Heart left ventricle (tissue), 13 donors: ENCODE measurements around the gene INPP1.

ENCODE experiments used
- CTCF ChIP-seq, 12 donors: fragments of 200-600 bp; sonication (generic) in 4 of 12; IDR thresholded peaks; one replicate each; pipeline versions ENCODE4 v1.5.0 to v1.8.0; 2018 to 2022; ENCODE audit warnings: antibody characterized with exemption in 12 of 12, mild to moderate bottlenecking in 5 of 12
- POLR2A ChIP-seq, 2 donors: fragments of 450-650 bp; IDR thresholded peaks; one replicate each; pipeline ENCODE4 v1.6.1; 2017; ENCODE audit warnings: antibody characterized with exemption in 2 of 2, mild to moderate bottlenecking in 2 of 2, moderate library complexity in 2 of 2
- donor health status: ischemic (EF 13 %, LVEDD 7.1; RV severe dilation, severe dysfunction).
- donor health status: DM: no; HTN: yes; CAD: no.
- donor health status: DM: no; HTN: no; CAD: no.
- donor health status: ischemic (EF 25% LVEDD 6.9; RV normal size, moderate dysfunction).
- donor health status: ischemic (EF 25% LVEDD 5.7; RV mildly dilated, moderate dysfunction).
- donor health status: ischemic (EF 35%, LVEDD 5.7; RV mildly dilated, moderate dysfunction).
- donor health status: nonischemic (EF 11% LVEDD 7.7; RV severe dilation, severe dysfunction).
- donor health status: DM: yes; HTN: yes; CAD: no.
- donor health status: PGD.
- donor health status: ischemic (EF 29% LVEDD 5.4; RV normal size, mild dysfunction).
- donor health status: nonischemic (EF 23%, LVEDD 6.1; RV moderate dilation, normal function).

GRCh38 chr2:190380962-190381412 is 37.6 kb downstream of the INPP1 start:
- TF ChIP-seq CTCF (IDR thresholded peaks at IDR 0.05) (no peak), POLR2A (IDR thresholded peaks at IDR 0.05) (no peak)
